Pancreas (tissue), 10 donors: ENCODE data around the gene KIRREL1. TPM values are rescaled to one million over a fixed set of nuclear protein-coding genes. Genes with fewer than 3 reads are reported as not detected.

Experiments
- ATAC-seq, 4 donors: fragments of 200-7000 bp; cut with Tn5 transposase; one replicate each; pipeline versions ENCODE4 v1.8.0 to v1.9.1; 2020; ENCODE audit warnings: mild to moderate bottlenecking in 4 of 4, moderate library complexity in 4 of 4
- DNase-seq, 6 donors: peaks; one replicate each; pipeline ENCODE4 v3.0.0-alpha.2; 2020
- FAIRE-seq: peaks from 2 replicates; lab custom pipeline; 2012; peaks lifted over from hg19 to GRCh38; lab: Jason Lieb, UNC
- H3K27ac ChIP-seq, 4 donors: fragments of 200-600 bp; sonication (generic); 1 replicate in 3 of 4; 2 replicates in 1 of 4; pipeline versions ENCODE4 v1.5.0 to v1.8.0; 2020
- H3K27me3 ChIP-seq, 4 donors: fragments of 200-600 bp; one replicate each; pipeline ENCODE4 v1.8.0; 2021
- H3K36me3 ChIP-seq, 3 donors: fragments of 200-600 bp; sonication (generic) in 1 of 3; one replicate each; pipeline versions ENCODE4 v1.5.0 to v1.8.0; 2020 to 2021
- H3K4me1 ChIP-seq, 3 donors: fragments of 200-600 bp; one replicate each; pipeline ENCODE4 v1.8.0; 2021
- H3K4me3 ChIP-seq, 4 donors: fragments of 200-600 bp; sonication (generic) in 2 of 4; one replicate each; pipeline versions ENCODE4 v1.5.0 to v1.8.0; 2020 to 2021
- H3K9me3 ChIP-seq, 4 donors: fragments of 200-600 bp; one replicate each; pipeline ENCODE4 v1.8.0; 2021
- WGBS, 2 donors: extraction: QIAGEN DNeasy Blood & Tissue Kit; methylation state at CpG; one replicate each; pipeline ENCODE4 v1.1.7; 2013; 5-methylcytosine and 5-hydroxymethylcytosine counted together
- intact Hi-C, 3 donors: fragments of 100-400 bp; cut with DNase I; formaldehyde crosslinking; loops; one replicate each; pipeline versions ENCODE4 v1.11.1 to v1.14.2; 2022
- polyA plus RNA-seq, 2 donors: library from polyadenylated mRNA; stranded (reverse); fragments of 200-250 nt; gene quantifications; one replicate each; pipeline ENCODE4 v1.2.3, GENCODE V29; 2013
- total RNA-seq, 6 donors: library from RNA; stranded (reverse); fragmentation: NEBNext Ultra II Directional in 4 of 6; extraction: Animal tissue kit (Norgen Biotek cat#: 25700) in 4 of 6; gene quantifications; one replicate each; pipeline versions ENCODE4 v1.2.1 to v1.2.4, GENCODE V29; 2021 to 2023
- TF ChIP-seq, protein P1 (sequence below), 4 donors: fragments of 200-600 bp; sonication (generic) in 3 of 4; IDR thresholded peaks; one replicate each; pipeline versions ENCODE4 v1.5.0 to v1.8.0; 2021; ENCODE audit warnings: antibody characterized with exemption in 4 of 4
- donor health status: healthy with polysubstance abuse.
- donor health status: DM: no; HTN: no; CAD: no; lungs with moderate emphysema.
- donor health status: DM: no; HTN: no; CAD: no.
- donor health status: control.
- donor health status: control.
- donor health status: Bipolar disorder and iron deficiency.
- donor health status: DM: yes; HTN: yes; CAD: no.
- donor health status: DM: no; HTN: no; CAD: no.
- donor health status: DM: no; HTN: no; CAD: no.
- donor health status: DM: yes; HTN: yes; CAD: no.

KIRREL1 gene
- total and polyA plus RNA-seq, 8 donors = 1.9 to 13.0 (median 4.1) TPM

DNA sequence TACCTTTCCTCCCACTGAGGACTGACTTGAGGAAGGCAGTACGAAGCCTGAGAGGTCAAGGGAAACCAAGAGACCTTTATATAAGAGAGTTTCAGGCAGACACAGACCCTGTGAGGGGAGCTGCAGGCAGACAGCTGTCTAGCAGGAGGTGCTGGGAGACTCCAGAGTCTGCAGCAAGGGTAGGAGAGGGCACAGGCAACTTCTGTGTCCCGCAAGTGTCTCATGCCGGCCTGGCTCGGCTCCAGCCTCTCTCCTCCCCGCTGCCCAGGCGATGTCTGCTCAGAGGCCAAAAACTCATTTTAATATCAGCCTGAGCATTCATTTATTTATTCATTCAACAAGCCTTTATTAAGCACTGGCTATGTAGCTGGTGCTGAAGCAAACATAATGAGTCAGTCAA is 83.0 kb downstream of the KIRREL1 start:
- no peak overlapping the region for H3K27ac ChIP-seq
- ATAC-seq = no peak
- no peaks in the 10 kb centered on the region for H3K4me1 ChIP-seq
- no peaks in the 10 kb centered on the region for H3K27me3 ChIP-seq
- H3K9me3 ChIP-seq = no peaks in the 10 kb centered on the region
- intact Hi-C loops = no loop called here
- DNase-seq = no peak
- WGBS, 2 donors = 62 to 70% methylated on average over 6 of the region's 6 CpGs
- TF ChIP-seq, protein P1, sequence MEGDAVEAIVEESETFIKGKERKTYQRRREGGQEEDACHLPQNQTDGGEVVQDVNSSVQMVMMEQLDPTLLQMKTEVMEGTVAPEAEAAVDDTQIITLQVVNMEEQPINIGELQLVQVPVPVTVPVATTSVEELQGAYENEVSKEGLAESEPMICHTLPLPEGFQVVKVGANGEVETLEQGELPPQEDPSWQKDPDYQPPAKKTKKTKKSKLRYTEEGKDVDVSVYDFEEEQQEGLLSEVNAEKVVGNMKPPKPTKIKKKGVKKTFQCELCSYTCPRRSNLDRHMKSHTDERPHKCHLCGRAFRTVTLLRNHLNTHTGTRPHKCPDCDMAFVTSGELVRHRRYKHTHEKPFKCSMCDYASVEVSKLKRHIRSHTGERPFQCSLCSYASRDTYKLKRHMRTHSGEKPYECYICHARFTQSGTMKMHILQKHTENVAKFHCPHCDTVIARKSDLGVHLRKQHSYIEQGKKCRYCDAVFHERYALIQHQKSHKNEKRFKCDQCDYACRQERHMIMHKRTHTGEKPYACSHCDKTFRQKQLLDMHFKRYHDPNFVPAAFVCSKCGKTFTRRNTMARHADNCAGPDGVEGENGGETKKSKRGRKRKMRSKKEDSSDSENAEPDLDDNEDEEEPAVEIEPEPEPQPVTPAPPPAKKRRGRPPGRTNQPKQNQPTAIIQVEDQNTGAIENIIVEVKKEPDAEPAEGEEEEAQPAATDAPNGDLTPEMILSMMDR (IDR thresholded peaks at IDR 0.05) = no peak
- no peak overlapping the region for H3K4me3 ChIP-seq
- no peak for FAIRE-seq
- H3K36me3 ChIP-seq = no peaks in the 10 kb centered on the region

DNA sequence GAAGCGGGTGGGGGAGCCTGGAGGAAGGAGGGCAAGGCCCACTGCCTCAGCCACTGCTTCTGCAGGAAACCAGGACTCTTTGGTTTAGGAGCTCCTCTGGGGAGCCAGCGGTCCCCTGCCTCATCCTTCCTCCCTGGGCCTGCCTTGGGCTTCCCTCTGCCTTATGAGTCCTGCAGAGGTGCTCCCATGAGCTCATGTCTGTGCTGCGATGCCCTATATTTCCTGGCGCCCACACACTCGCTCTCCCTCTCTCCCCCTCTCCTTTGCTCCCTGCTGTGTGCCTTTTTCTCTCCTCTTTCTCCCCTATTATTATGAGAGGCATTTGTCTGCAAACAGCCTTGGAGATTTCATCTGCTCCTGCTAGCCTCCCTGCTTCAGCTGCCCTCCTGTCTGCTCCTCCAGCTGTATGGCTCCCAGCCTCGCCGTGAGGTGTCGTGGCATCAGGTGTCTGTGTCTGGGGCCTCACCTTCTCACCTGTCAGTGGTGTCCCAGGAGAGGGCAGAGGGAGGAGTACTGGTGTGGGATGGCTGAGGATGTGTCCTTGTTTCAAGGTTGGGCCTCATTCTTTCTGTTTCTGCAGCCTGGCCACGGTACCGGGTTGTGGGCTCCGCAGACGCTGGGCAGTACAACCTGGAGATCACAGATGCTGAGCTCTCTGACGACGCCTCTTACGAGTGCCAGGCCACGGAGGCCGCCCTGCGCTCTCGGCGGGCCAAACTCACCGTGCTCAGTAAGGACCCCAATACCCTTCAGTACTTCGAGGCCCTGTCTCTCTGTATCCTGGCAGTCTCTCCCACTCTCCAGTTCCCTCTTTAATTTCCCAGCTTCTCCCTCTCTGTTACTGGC is 84.2 kb downstream of the KIRREL1 start:
- H3K4me3 ChIP-seq = no peak overlapping the region
- no peaks in the 10 kb centered on the region for H3K36me3 ChIP-seq
- H3K9me3 ChIP-seq = no peaks in the 10 kb centered on the region
- FAIRE-seq = no peak
- WGBS, 2 donors = 85 to 92% methylated on average over 22 of the region's 22 CpGs
- no peak for ATAC-seq
- no peaks in the 10 kb centered on the region for H3K4me1 ChIP-seq
- intact Hi-C loops = no loop called here
- H3K27me3 ChIP-seq = no peaks in the 10 kb centered on the region
- TF ChIP-seq, protein P1 (IDR thresholded peaks at IDR 0.05) = no peak
- H3K27ac ChIP-seq = no peak overlapping the region
- DNase-seq = no peak

DNA sequence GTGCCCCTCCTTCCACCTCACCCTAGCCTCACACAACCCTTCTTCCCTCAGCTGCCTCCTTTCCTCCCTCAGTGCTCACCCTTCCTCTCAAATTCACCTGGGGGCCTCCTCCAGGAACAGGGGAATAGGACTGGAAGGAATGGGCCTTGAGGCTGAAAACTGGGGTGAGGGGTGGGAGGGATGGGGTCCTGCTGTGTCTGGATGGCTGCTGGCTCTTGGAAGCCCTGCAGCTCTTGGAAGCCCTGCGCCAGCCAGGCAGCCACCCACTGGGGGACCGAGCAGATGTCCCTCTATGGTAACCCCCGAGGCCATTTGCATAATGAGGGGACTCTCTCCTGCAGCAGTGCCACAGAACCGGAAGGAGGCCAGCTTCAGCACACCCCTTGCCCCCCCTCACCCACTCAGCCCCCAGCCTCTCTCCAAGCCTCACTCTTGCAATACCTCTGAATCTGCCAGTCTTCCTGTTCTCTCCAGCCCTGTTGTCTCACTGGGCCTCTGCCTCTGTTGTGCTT is 85.2 kb downstream of the KIRREL1 start:
- Histone ChIP-seq H3K9me3 (no peaks in the 10 kb centered on the region), H3K4me3 (no peak overlapping the region), H3K27ac (no peak overlapping the region), H3K36me3 (no peaks in the 10 kb centered on the region), H3K27me3 (no peaks in the 10 kb centered on the region), H3K4me1 (no peaks in the 10 kb centered on the region)
- intact Hi-C loops = no loop called here
- ATAC-seq (no peak), FAIRE-seq (no peak), DNase-seq (no peak)
- 68 to 80% methylated on average over 4 of the region's 4 CpGs for WGBS, 2 donors
- TF ChIP-seq, protein P1 (IDR thresholded peaks at IDR 0.05) = no peak

DNA sequence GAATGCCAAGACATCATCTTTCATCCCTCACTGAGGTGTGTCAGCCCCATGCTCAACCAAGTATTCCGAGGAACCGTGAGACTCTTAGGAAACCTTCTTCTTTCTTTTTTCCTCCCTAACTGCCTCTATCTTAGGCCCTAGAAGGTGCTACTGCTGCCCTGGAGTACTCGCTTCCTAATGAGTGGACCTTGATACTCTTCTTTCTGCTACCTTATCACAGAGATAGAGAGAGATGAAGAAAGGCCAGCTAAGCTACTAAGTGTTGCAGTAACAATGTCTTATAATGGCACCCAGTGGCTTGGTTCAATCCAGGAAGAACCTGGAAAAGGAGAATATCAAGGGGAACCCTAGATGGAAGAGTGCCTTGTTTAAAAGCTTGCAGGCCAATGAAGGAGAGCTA is 86.6 kb downstream of the KIRREL1 start:
- FAIRE-seq (no peak), ATAC-seq (no peak), DNase-seq (no peak)
- Histone ChIP-seq H3K4me3 (no peak overlapping the region), H3K36me3 (no peaks in the 10 kb centered on the region), H3K9me3 (no peaks in the 10 kb centered on the region), H3K4me1 (no peaks in the 10 kb centered on the region), H3K27ac (no peak overlapping the region), H3K27me3 (no peaks in the 10 kb centered on the region)
- TF ChIP-seq, protein P1 (IDR thresholded peaks at IDR 0.05) = no peak
- intact Hi-C loops = loop anchor here in 1 of 3 donors (10.0 kb wide), 1 partner anchor 85 kb away; the partner anchor contains the start of gene KIRREL1
- WGBS, 2 donors = 84 to 85% methylated on average over 3 of the region's 3 CpGs

DNA sequence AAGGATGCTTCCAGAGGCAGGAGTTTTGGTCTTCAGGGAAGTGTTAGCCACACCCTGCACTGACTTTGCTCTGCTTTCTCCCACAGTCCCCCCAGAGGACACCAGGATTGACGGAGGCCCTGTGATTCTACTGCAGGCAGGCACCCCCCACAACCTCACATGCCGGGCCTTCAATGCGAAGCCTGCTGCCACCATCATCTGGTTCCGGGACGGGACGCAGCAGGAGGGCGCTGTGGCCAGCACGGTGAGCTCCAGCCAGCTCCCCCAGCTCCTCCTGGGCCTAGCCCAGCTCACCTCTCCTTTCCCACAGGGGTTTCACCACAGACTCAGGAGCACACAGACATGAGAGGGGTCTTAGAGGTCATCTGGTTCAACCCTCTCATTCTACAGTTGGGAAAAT is 90.9 kb downstream of the KIRREL1 start:
- Histone ChIP-seq H3K9me3 (no peaks in the 10 kb centered on the region), H3K27ac (no peak overlapping the region), H3K4me3 (no peak overlapping the region), H3K4me1 (no peaks in the 10 kb centered on the region), H3K27me3 (no peaks in the 10 kb centered on the region), H3K36me3 (no peaks in the 10 kb centered on the region)
- 75 to 80% methylated on average over 8 of the region's 8 CpGs for WGBS, 2 donors
- intact Hi-C loops = loop anchor here in 1 of 3 donors (10.0 kb wide), 1 partner anchor 90 kb away; the partner anchor contains the start of gene KIRREL1
- ATAC-seq (no peak), FAIRE-seq (no peak), DNase-seq (no peak)
- TF ChIP-seq, protein P1 (IDR thresholded peaks at IDR 0.05) = no peak
